MM.1S (cell line): ENCODE results near the gene TES.

Source experiments
- EZH2 ChIP-seq: fragments of 300-600 bp; sonication (generic); optimal IDR thresholded peaks from 2 replicates; pipeline ENCODE3; 2017; ENCODE audit warnings: low read depth, mild to moderate bottlenecking, antibody characterized with exemption, low read length, mixed read lengths
- TF ChIP-seq, protein P1 (sequence below): fragments of 300-600 bp; sonication (generic); IDR thresholded peaks from 2 replicates; pipeline ENCODE4 v1.5.1; 2016; ENCODE audit warnings: antibody characterized with exemption, low read length, mixed read lengths

DNA sequence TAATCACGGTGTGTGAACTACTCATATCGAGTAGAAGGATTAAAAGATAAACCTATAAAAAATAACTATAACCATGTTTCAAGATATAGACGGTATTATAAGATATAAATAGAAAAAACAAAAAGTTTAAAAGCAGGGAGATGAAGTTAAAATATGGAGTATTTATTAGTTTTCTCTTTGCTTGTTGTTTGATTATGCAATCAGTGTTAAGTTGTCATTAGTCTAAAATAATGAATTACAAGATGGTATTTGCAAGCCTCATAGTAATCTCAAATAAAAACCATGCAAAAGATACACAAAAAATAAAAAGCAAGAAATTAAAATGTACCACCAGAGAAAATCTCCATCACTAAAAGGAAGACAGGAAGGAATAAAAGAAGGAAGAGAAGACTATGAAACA is 83.3 kb downstream of the TES start:
- TF ChIP-seq, protein P1, sequence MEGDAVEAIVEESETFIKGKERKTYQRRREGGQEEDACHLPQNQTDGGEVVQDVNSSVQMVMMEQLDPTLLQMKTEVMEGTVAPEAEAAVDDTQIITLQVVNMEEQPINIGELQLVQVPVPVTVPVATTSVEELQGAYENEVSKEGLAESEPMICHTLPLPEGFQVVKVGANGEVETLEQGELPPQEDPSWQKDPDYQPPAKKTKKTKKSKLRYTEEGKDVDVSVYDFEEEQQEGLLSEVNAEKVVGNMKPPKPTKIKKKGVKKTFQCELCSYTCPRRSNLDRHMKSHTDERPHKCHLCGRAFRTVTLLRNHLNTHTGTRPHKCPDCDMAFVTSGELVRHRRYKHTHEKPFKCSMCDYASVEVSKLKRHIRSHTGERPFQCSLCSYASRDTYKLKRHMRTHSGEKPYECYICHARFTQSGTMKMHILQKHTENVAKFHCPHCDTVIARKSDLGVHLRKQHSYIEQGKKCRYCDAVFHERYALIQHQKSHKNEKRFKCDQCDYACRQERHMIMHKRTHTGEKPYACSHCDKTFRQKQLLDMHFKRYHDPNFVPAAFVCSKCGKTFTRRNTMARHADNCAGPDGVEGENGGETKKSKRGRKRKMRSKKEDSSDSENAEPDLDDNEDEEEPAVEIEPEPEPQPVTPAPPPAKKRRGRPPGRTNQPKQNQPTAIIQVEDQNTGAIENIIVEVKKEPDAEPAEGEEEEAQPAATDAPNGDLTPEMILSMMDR = no peak
- no peak for TF ChIP-seq EZH2
